ENCODE measurements around the gene LMO1. TPM values are rescaled to one million over a fixed set of nuclear protein-coding genes. Genes with fewer than 3 reads are reported as not detected.

Gene LMO1
- total RNA-seq, 2 experiments from 2014 or later = not detected

DNA sequence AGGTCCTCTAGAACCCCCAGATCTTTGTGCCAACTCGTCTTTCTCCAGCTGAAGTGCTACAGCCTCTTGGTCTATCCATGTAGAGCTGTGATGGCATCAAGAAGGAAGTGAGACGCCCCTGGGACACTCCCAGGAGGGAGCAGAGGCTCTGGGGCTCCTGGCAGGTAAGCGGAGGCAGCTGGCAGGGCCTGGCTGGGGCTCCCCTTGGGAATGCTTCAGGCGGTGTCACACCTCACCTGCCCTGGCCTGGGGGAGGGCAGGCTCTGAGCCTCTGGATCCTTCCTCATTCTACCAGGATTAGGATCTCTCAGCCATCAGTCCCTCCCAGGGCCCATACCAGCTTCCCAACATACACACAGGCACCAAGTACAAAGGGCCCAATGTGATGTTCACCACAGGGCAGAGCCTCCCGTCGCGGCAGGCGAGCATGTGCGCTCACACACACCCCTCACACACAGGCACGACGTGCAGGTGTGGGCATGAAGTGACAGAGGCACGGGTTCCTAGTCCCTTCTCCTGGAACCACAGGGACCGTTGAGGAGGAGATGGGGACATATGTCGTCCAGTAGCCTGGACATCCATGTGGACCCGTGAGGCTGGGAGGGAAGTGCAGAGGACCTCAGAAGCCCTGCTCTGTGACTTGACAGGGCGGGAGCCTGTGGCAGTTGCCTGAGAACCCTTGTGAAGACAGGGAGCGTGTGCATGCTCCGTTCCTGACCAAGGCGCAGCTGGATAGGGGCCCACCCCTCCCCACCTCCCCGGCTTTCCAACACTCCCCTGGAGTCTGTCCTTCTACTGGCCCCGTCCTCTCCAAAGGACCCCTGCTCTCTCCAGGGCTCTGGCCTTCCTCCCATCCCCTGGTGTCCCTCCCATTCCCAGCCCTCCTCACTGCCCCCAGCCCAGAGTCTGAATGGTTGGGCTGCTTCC is 32.5 kb downstream of the LMO1 start:
- peaks cover 4% of the 10 kb centered on the region for H3K4me1 Mint-ChIP-seq
- no peaks in the 10 kb centered on the region for H3K9me3 Mint-ChIP-seq

DNA sequence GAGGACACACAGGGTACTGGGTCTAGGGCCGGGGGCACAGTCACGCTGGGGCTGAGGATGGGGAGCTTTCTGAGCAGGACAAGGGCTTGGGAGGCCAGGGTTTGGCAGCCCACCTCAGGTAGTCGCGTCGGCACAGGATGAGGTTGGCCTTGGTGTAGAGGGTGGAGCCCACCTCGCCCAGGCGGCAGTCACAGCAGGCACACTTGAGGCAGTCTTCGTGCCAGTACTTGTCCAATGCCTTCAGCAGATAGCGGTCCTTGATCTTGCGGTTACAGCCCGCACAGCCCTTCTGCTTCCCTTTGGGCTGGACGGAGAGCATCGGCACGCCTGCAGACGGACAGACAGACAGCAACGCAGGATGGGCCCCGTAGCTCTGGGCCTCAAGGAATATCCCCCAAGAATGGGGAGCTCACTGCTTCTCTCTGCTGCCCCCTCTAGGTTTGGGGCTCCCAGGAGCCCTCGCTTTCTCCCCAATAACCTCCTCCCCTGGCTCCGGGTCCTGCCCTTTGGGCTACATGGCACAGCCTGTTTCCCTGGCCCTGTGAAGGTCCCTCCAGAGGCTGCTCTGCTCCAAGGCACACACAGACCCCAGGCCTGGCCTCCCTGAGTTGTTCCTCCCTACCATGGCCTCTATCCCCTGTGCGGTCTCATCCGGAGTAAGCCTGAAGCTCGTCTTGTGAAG is 33.4 kb downstream of the LMO1 start:
- Mint-ChIP-seq H3K4me1 (peaks cover 4% of the 10 kb centered on the region), H3K9me3 (no peaks in the 10 kb centered on the region), H3K27ac (no peak overlapping the region), H3K36me3 (ENCODE audit: low read depth) (no peaks in the 10 kb centered on the region), H3K27me3 (no peaks in the 10 kb centered on the region), H3K4me3 (no peak overlapping the region)
- no peak for DNase-seq
- ChIA-PET CTCF (no interaction called here), POLR2A (interaction anchor here (1.2 kb wide), 1 partner anchor 333 kb away, joined by 3 read pairs; no protein-coding TSS in a partner anchor)

More for the DNA sequence above, 32.5 kb downstream of the LMO1 start:
- H3K36me3 Mint-ChIP-seq (ENCODE audit: low read depth) = no peaks in the 10 kb centered on the region
- no peak overlapping the region for H3K27ac Mint-ChIP-seq
- CTCF ChIA-PET = no interaction called here
- no peaks in the 10 kb centered on the region for H3K27me3 Mint-ChIP-seq
- no peak overlapping the region for H3K4me3 Mint-ChIP-seq
- POLR2A ChIA-PET = interaction anchor here (1.2 kb wide), 1 partner anchor 332 kb away, joined by 3 read pairs; no protein-coding TSS in a partner anchor
- DNase-seq = no peak

DNA sequence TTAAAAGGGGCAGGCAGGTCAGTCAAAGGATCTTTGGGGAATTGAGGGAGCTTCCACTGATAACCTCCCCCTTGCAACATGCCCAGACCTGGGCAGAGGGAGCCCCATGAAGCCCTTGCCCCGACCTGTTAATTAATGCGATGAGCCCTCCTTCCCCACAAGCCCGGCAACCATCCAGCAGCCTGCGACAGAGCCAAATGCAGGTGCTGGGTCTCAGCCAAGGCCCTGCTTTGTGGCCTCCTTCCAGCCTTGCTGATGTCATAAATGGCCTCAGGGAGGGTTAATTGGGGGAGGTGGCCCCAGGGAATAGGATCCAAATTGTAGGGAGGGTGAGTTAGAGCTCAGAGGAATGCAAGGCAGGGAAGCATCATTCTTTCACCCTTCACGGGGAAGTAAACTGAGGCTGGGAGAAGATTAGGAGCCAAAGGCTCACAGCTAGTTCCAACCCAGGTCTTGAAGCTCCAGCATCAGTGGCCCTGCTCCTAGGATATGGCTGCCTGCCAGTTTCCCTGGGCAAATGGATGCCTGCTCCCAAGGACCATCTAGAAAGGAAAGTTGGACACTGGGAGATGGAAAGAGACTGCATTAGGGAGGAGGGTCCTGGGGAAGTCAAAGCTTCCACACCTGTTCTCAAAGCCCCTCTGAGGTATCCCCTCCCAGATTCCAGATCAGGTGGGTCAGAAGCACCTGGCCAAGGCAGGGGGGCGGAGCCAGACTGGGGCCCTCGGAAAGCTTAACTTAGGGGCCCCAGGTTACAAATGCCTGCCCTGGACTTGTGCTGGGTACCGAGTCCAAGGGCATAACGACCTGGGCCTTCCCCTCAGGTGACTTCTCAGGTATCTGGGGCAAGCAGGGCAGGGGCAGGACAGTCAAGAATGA is 34.1 kb downstream of the LMO1 start:
- no peak for DNase-seq
- ChIA-PET CTCF (interaction anchor here (2.6 kb wide), 1 partner anchor 34 kb away, joined by 12 read pairs; the partner anchor contains the start of gene LMO1), POLR2A (no interaction called here)
- H3K36me3 Mint-ChIP-seq (ENCODE audit: low read depth) = no peaks in the 10 kb centered on the region
- H3K4me1 Mint-ChIP-seq = no peaks in the 10 kb centered on the region
- H3K27ac Mint-ChIP-seq = no peak overlapping the region
- no peak overlapping the region for H3K4me3 Mint-ChIP-seq
- no peaks in the 10 kb centered on the region for H3K9me3 Mint-ChIP-seq
- no peaks in the 10 kb centered on the region for H3K27me3 Mint-ChIP-seq

DNA sequence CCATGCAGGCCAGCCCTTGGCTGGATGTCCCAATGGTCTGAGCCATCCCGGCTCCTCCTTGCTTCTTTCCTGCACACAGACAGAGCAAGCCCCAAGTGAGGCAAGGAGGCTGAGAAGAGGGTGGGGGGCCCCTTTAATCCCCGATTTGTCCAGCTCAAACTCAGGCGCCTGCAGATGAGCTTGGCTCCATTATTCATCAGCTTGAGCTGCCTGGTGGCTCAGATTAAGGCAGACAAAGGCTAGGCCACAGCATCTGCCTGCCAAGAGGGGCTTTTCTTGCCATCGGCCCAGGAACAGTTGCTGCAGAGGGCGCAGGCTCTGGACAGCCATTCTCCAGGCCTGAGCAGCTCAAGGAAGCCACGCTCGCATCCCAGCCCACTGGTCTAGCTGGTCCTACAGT is 35.4 kb downstream of the LMO1 start:
- H3K27me3 Mint-ChIP-seq = no peaks in the 10 kb centered on the region
- CTCF ChIA-PET = interaction anchor here (0.7 to 2.6 kb wide), 3 partner anchors 35 to 403 kb away, joined by 4 to 12 read pairs (median 5); partner anchors contain the start of gene LMO1
- POLR2A ChIA-PET = no interaction called here
- H3K9me3 Mint-ChIP-seq = no peaks in the 10 kb centered on the region
- peaks cover 5% of the 10 kb centered on the region for H3K4me1 Mint-ChIP-seq
- no peak overlapping the region for H3K27ac Mint-ChIP-seq
- no peaks in the 10 kb centered on the region for H3K36me3 Mint-ChIP-seq (ENCODE audit: low read depth)
- DNase-seq = no peak
- no peak overlapping the region for H3K4me3 Mint-ChIP-seq

DNA sequence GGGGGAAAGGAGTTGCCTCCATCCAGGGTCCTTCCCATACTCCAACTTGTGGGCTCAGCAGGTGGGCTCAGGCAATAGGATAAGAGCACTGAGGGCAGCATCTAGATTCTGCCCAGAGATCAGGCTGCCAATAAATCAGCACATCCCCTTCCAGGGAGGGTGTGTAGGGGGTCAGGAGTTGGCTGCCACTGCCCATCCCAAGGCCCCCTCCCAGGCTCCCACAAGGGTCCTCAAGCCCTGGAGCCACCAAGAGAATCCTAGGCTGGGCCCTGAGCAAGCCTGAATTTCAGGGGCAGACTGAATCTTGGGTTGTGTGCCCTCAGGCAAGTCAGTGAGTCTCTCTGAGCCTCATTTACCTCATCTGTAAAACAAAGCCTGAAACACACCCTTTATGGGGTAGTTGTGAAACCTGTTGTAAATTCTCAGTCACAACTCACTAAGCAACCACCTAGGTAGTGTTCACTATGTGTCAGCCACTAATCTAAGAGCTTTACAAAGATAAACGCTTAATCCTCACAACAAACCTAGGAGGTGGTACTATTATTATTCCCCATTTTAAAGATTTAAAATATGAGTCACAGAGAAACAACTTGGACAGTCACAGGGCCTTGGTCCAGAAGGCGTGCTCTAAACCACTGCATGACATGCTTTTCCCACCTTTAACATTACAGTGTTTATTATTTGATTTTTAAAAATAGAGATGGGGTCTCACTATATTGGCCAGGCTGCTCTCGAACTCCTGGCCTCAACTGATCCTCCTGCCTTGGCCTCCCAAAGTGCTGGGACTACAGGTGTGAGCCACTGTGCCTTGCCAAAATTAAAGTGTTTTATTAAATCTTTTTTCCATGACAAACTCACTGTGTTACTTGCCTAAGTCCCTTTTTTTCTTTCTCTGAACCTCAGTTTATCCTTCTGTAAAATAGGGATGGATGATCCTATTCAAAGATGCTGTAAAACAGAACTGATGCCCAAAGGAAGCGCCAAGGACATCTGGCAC is 36.2 kb downstream of the LMO1 start:
- CTCF ChIA-PET = interaction anchor here (0.7 to 2.6 kb wide), 4 partner anchors 36 to 403 kb away, joined by 3 to 12 read pairs (median 4); partner anchors contain the start of gene LMO1

DNA sequence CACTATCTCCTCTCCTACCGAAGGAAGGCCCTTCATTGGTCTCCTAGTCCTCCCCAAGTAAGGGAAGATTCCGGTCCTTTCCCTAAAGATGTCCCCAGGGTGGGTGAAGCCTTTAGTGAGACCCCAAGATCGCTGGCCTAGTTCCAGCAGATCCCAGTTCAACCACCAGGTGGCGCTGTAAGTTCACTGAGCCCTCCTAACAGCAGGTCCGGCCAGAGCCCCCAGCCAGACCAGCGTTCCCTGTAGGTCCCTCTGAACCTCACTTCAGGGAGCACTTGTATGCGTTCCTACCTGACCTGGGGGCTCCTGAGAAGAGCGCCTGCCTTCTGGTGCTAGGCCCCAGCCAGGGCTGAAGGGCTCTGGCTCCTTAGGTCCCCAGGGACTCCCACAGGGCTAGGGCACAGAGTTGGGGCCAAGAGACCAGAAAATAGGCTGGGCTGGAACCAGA is 38.1 kb downstream of the LMO1 start:
- H3K27me3 Mint-ChIP-seq = peaks cover 4% of the 10 kb centered on the region
- H3K27ac Mint-ChIP-seq = peak overlapping the region; percentile 38
- DNase-seq = peak; percentile 66
- ChIA-PET POLR2A (no interaction called here), CTCF (interaction anchor here (1.1 to 1.5 kb wide), 2 partner anchors 12 to 341 kb away, joined by 3 read pairs; no protein-coding TSS in a partner anchor)
- H3K4me1 Mint-ChIP-seq = peaks cover 6% of the 10 kb centered on the region
- H3K9me3 Mint-ChIP-seq = no peaks in the 10 kb centered on the region
- H3K36me3 Mint-ChIP-seq (ENCODE audit: low read depth) = no peaks in the 10 kb centered on the region
- no peak overlapping the region for H3K4me3 Mint-ChIP-seq

More for the DNA sequence above, 36.2 kb downstream of the LMO1 start:
- Mint-ChIP-seq H3K36me3 (ENCODE audit: low read depth) (no peaks in the 10 kb centered on the region), H3K4me3 (no peak overlapping the region), H3K27ac (no peak overlapping the region), H3K4me1 (peaks cover 6% of the 10 kb centered on the region), H3K27me3 (peaks cover 1% of the 10 kb centered on the region), H3K9me3 (no peaks in the 10 kb centered on the region)
- no peak for DNase-seq
- POLR2A ChIA-PET = no interaction called here

DNA sequence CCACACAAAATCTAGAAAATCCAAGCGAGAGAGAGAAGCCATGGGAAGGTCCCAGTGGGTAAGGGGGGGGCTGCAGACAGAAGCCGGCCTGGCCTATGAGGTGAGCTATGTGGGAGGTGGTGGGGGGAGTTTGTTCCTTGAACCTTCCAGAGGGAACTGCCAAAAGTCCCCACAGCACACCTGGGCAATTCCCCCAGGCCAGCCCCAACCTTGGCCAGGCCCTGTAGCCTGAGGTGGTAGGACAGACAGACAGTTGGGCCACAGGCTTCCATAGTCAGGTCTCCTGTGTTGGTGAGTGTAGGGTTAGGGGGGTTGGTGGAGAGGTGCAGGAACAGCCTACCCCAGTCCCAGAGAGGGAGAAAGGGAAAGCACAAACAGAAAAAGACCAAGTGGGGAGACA is 39.0 kb downstream of the LMO1 start:
- POLR2A ChIA-PET = no interaction called here
- DNase-seq = no peak
- Mint-ChIP-seq H3K36me3 (ENCODE audit: low read depth) (no peaks in the 10 kb centered on the region), H3K27ac (no peak overlapping the region), H3K4me1 (peaks cover 6% of the 10 kb centered on the region), H3K9me3 (no peaks in the 10 kb centered on the region), H3K27me3 (peaks cover 4% of the 10 kb centered on the region), H3K4me3 (no peak overlapping the region)
- CTCF ChIA-PET = interaction anchor here (1.0 to 1.5 kb wide), 3 partner anchors 13 to 342 kb away, joined by 3 to 4 read pairs (median 3); partner anchors contain the start of gene LMO1

DNA sequence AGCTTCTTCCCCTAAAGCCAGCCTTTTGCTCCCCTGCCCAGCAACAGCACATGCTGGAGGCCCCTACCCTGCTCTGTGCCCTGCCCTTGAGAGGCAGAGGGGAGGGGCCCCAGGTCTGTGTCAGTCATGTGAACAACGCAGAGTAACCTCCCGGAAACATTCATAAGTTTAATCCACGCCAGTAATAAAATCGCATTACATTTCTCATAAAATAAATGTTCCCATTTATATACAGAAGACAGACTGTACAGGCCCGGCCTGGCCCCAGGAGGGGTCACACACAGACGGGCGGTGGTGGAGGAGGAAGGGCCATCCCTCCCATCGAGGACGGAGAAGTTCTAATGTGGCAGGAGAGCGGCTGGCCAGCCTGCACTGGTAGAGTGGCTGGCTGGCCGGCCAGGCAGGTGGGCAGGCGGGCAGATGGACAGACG is 39.5 kb downstream of the LMO1 start:
- no peak for DNase-seq
- no peak overlapping the region for H3K4me3 Mint-ChIP-seq
- CTCF ChIA-PET = interaction anchor here (1.0 to 1.5 kb wide), 2 partner anchors 40 to 342 kb away, joined by 3 to 4 read pairs; partner anchors contain the start of gene LMO1
- POLR2A ChIA-PET = no interaction called here
- no peaks in the 10 kb centered on the region for H3K9me3 Mint-ChIP-seq
- H3K36me3 Mint-ChIP-seq (ENCODE audit: low read depth) = no peaks in the 10 kb centered on the region
- H3K27ac Mint-ChIP-seq = no peak overlapping the region
- H3K4me1 Mint-ChIP-seq = peaks cover 6% of the 10 kb centered on the region
- peaks cover 4% of the 10 kb centered on the region for H3K27me3 Mint-ChIP-seq

DNA sequence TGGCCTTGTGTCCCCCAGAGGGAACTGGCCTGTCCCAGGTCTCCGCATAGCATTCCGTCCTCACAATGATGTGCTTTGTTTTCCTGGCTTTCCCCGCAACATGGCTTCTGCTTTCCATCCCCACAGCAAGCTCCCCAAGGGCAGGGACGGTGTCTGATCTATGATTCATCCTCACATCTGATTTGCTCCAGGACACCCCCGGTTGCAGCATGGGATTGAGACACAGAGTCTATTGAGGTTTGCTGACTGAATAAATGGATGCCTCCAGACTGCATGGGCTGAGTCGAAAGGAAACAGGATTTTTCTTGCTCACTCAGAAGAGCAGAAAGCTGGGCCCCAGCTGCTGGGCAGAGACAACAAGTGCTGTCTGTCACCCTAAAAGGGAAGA is 40.2 kb downstream of the LMO1 start:
- no peak for DNase-seq
- ChIA-PET CTCF (no interaction called here), POLR2A (no interaction called here)
- no peak overlapping the region for H3K4me3 Mint-ChIP-seq
- no peaks in the 10 kb centered on the region for H3K9me3 Mint-ChIP-seq
- peaks cover 4% of the 10 kb centered on the region for H3K27me3 Mint-ChIP-seq
- no peaks in the 10 kb centered on the region for H3K36me3 Mint-ChIP-seq (ENCODE audit: low read depth)
- H3K4me1 Mint-ChIP-seq = peaks cover 6% of the 10 kb centered on the region
- no peak overlapping the region for H3K27ac Mint-ChIP-seq

DNA sequence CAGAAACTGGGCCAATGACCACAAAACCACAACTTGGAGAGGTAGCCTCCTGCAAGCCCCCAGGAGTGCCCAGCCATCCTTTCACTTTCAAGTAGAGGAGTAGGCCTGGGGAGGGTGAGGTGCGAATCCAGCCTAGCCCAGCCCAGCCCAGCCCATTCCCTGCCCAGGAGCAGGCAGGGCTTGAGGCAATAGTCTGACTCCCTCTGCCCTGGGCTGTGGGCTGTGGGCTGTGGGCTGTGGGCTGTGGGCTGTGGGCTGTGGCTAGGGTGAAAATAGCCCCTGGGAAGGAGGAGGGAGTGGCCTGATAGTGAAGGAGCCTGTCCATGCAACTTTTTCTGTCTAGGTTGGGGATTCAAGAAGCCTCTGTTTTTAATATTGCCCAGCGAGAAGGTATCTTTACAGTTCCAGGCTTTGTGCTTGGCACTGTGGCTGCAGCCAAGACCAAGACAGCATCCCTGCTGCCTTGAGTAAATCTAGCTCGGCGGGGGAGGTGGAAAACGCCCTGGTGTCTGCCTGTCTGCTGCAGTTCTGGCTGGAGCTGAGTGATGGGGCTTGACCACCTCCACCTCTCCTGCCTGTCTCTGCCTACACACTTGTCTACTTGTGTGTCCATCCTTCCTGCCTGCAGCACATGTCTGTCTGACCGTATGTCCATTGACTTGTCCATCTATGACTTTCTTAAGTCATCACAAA is 40.7 kb downstream of the LMO1 start:
- peaks cover 6% of the 10 kb centered on the region for H3K4me1 Mint-ChIP-seq
- no peaks in the 10 kb centered on the region for H3K9me3 Mint-ChIP-seq
- no peaks in the 10 kb centered on the region for H3K36me3 Mint-ChIP-seq (ENCODE audit: low read depth)
- ChIA-PET CTCF (no interaction called here), POLR2A (no interaction called here)
- H3K27ac Mint-ChIP-seq = no peak overlapping the region
- no peak overlapping the region for H3K4me3 Mint-ChIP-seq
- peaks cover 4% of the 10 kb centered on the region for H3K27me3 Mint-ChIP-seq
- DNase-seq = peak; percentile 21

DNA sequence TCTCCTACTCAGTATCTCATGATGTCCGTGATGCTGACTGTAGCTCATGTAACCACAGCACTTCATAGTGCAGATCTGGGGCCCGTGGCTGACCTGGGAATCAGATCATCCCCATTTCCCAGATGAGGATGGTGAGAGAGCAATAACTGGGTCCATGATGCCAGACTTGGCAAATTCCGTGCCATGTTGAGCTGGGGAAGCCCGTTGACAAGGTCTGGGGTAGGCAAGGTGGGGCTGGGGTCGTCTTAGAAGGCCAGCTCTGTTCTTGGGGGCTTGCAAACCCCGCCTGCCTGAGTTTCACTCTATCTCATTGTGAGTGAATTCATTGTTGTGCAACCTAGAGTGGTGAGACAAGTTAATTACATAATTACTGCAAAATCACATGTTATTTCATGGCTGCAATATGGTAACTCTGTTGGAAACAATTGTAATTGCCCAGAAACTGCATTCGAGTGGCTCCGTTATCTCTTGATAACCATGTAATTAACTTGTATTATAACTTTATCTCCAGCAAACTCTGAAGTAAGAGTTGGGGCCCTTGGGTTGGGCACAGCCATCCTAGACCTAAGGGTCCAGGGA is 41.7 kb downstream of the LMO1 start:
- CTCF ChIA-PET = interaction anchor here (1.4 kb wide), 1 partner anchor 42 kb away, joined by 5 read pairs; the partner anchor contains the start of gene LMO1
- H3K27ac Mint-ChIP-seq = no peak overlapping the region
- H3K4me1 Mint-ChIP-seq = peaks cover 6% of the 10 kb centered on the region
- no peaks in the 10 kb centered on the region for H3K36me3 Mint-ChIP-seq (ENCODE audit: low read depth)
- no peak overlapping the region for H3K4me3 Mint-ChIP-seq
- peaks cover 4% of the 10 kb centered on the region for H3K27me3 Mint-ChIP-seq
- POLR2A ChIA-PET = no interaction called here
- no peaks in the 10 kb centered on the region for H3K9me3 Mint-ChIP-seq
- DNase-seq = no peak

All from activated CD4-positive, alpha-beta memory T cell treated with anti-CD3 and anti-CD28 coated beads, Interleukin-2, amount 10 ng/mL, durations not matched to agents 7 days and 5 days (primary cell).